K562 (cell line): Measurements from ENCODE around the gene AFAP1. TPM values are rescaled to one million over a fixed set of nuclear protein-coding genes. Genes with fewer than 3 reads are reported as not detected.

Experiments used
- ATAC-seq: fragments of 200-7000 bp; cut with Tn5 transposase; 3 replicates; pipeline ENCODE4 v1.9.1; 2020; ENCODE audit warnings: moderate library complexity
- BruUV-seq: library from RNA; stranded (reverse); fragments of 400-500 nt; replicated peaks from 2 replicates; lab custom pipeline; 2021; lab: Mats Ljungman, UMichigan
- CTCF ChIA-PET: fragments of 300-600 bp; formaldehyde crosslinking; extraction: SDS; loops from one replicate; lab custom pipeline; 2021; ENCODE audit warnings: low intra/inter-chr PET ratio; lab: Yijun Ruan, JAX
- POLR2A ChIA-PET: fragments of 300-600, 350-650 bp; sonication (Branson Sonifier 250); formaldehyde crosslinking; extraction: SDS; loops from one replicate; lab custom pipeline; 2021; ENCODE audit warnings: antibody characterized with exemption, inconsistent platforms; lab: Yijun Ruan, JAX
- DNase-seq, 4 experiments: peaks; one replicate each; pipeline versions ENCODE4 v3.0.0 to v3.0.0-alpha.2; 2011 to 2018; ENCODE audit warnings: low spot score in 3 of 4, mixed read lengths in 3 of 4; ENCODE audit errors: extremely low read depth in 1 of 4
- FAIRE-seq: peaks from 2 replicates; lab custom pipeline; 2011; peaks lifted over from hg19 to GRCh38; lab: Jason Lieb, UNC
- H2AFZ ChIP-seq: 2 replicates; pipeline ENCODE4 v1.6.0; 2011; ENCODE audit warnings: low read depth, low read length, control low read depth, inconsistent platforms
- H3K27ac ChIP-seq: fragments of 200-600 bp; 3 replicates; pipeline ENCODE4 v1.8.0; 2011; ENCODE audit warnings: low read depth, mild to moderate bottlenecking, control low read depth, inconsistent platforms, low read length, moderate library complexity, mixed read lengths; ENCODE audit errors: extremely low read depth
- H3K27me3 ChIP-seq, 2 experiments: fragments of 300-600 bp in 1 of 2; 2 replicates in 1 of 2; 3 replicates in 1 of 2; pipeline versions ENCODE4 v1.6.0 to v1.8.0; 2011; ENCODE audit warnings: inconsistent platforms in 2 of 2, low read length in 2 of 2, mild to moderate bottlenecking in 1 of 2, mixed read lengths in 1 of 2, moderate library complexity in 1 of 2; ENCODE audit not compliant: control insufficient read depth in 2 of 2, insufficient read depth in 2 of 2
- H3K36me3 ChIP-seq: fragments of 300-600 bp; 3 replicates; pipeline ENCODE4 v1.8.0; 2011; ENCODE audit warnings: mild to moderate bottlenecking, low read length, inconsistent platforms; ENCODE audit not compliant: control insufficient read depth, insufficient read depth
- H3K4me1 ChIP-seq, 2 experiments: fragments of 200-600 bp in 1 of 2; replicated peaks in 1 of 2; 2 replicates in 1 of 2; 3 replicates in 1 of 2; pipeline versions ENCODE4 v1.5.1 to v1.8.0; 2011; ENCODE audit warnings: inconsistent platforms in 2 of 2, low read length in 2 of 2, mild to moderate bottlenecking in 1 of 2, mixed read lengths in 1 of 2, moderate library complexity in 1 of 2; ENCODE audit not compliant: control insufficient read depth in 2 of 2, insufficient read depth in 2 of 2
- H3K4me2 ChIP-seq: 2 replicates; pipeline ENCODE4 v1.6.1; 2011; ENCODE audit warnings: low read length, control low read depth, inconsistent platforms, mixed read lengths; ENCODE audit not compliant: insufficient read depth
- H3K4me3 ChIP-seq: fragments of 200-600 bp; sonication (generic), shearing (Covaris generic); 2 replicates; pipeline ENCODE4 v1.5.1; 2016; ENCODE audit warnings: control low read depth, inconsistent platforms
- H3K79me2 ChIP-seq: fragments of 200-600 bp; 3 replicates; pipeline ENCODE4 v1.8.0; 2011; ENCODE audit warnings: low read length, inconsistent platforms; ENCODE audit not compliant: control insufficient read depth, insufficient read depth
- H3K9ac ChIP-seq, 2 experiments: 2 replicates each; pipeline versions ENCODE4 v1.6.0 to v1.6.1; 2011; ENCODE audit warnings: low read depth in 2 of 2, low read length in 2 of 2, control low read depth in 1 of 2, inconsistent platforms in 1 of 2, mild to moderate bottlenecking in 1 of 2, mixed read lengths in 1 of 2; ENCODE audit not compliant: insufficient read depth in 1 of 2
- H3K9me1 ChIP-seq: one replicate; pipeline ENCODE4 v1.6.0; 2011; ENCODE audit warnings: inconsistent platforms, mild to moderate bottlenecking, low read length, moderate library complexity; ENCODE audit not compliant: control insufficient read depth, insufficient read depth
- H3K9me3 ChIP-seq: replicated peaks from 2 replicates; pipeline ENCODE4 v1.5.1; 2011; ENCODE audit warnings: low read depth, low read length, inconsistent platforms; ENCODE audit not compliant: control insufficient read depth, insufficient read depth
- H4K20me1 ChIP-seq: replicated peaks from 2 replicates; pipeline ENCODE4 v1.6.1; 2011; ENCODE audit warnings: low read length, inconsistent platforms, mixed read lengths; ENCODE audit not compliant: control insufficient read depth, insufficient read depth
- HMG20B ChIP-seq: fragments of 250-450 bp; sonication (Bioruptor Pico); IDR thresholded peaks from 2 replicates; pipeline ENCODE4 v1.5.0; 2021; ENCODE audit warnings: mild to moderate bottlenecking
- HNRNPH1 ChIP-seq: fragments of 200-400 bp; formaldehyde crosslinking; optimal IDR thresholded peaks from 2 replicates; pipeline ENCODE3; 2017; ENCODE audit warnings: low read depth, mild to moderate bottlenecking, low read length, moderate library complexity
- SAP30 ChIP-seq: fragments of 200-600 bp; sonication (generic); IDR thresholded peaks from 2 replicates; pipeline ENCODE4 v1.6.1; 2012; ENCODE audit warnings: borderline replicate concordance, low read depth, mild to moderate bottlenecking, moderate library complexity, low read length, control low read depth, inconsistent platforms; ENCODE audit not compliant: insufficient read depth, poor library complexity, severe bottlenecking
- ZKSCAN8 ChIP-seq: fragments of 200-800 bp; sonication (Bioruptor generic); IDR thresholded peaks from 2 replicates; pipeline ENCODE4 v1.6.1; 2016; ENCODE audit warnings: missing genetic modification characterization, missing compliant biosample characterization
- ZNF23 ChIP-seq: fragments of 250-450 bp; sonication (Bioruptor Pico); IDR thresholded peaks from 2 replicates; pipeline ENCODE4 v1.4.0; 2020; ENCODE audit warnings: mild to moderate bottlenecking
- WGBS: fragments of 100-300 bp; shearing (Covaris generic); methylation state at CpG from one replicate; pipeline ENCODE4 v1.1.6; 2016; ENCODE audit warnings: low coverage, mixed read lengths; ENCODE audit not compliant: insufficient coverage; ENCODE audit errors: missing lambda C conversion rate; 5-methylcytosine and 5-hydroxymethylcytosine counted together
- in situ Hi-C: fragments of 300-500 bp; cut with MboI; formaldehyde crosslinking; loops from 4 replicates; pipeline ENCODE4 v1.15.0; 2018; ENCODE audit warnings: inconsistent platforms, mixed read lengths
- intact Hi-C: fragments of 100-400 bp; cut with micrococcal nuclease; formaldehyde crosslinking; loops from 2 replicates; pipeline ENCODE4 v1.14.2; 2022
- polyA plus RNA-seq, 8 experiments: library from polyadenylated mRNA; depleted of rRNA in 4 of 8; stranded (reverse) in 5 of 8; unstranded in 3 of 8; fragments of >200 nt; fragmentation: Nextera tagmentation in 2 of 8; fragmentation: Illumina TruSeq in 1 of 8; extraction: Ambion mirVana in 2 of 8; extraction: Trizol in 1 of 8; gene quantifications; 2 replicates each; pipeline versions ENCODE4 v1.2.1 to v1.2.3, GENCODE V29; 2011 to 2014; ENCODE audit warnings: inconsistent platforms in 1 of 8, missing spikeins in 1 of 8
- total RNA-seq, 7 experiments: library from RNA; depleted of rRNA in 6 of 7; stranded (reverse); fragments of >200 nt in 6 of 7; fragmentation: Illumina TruSeq in 2 of 7; extraction: Trizol in 2 of 7; gene quantifications; 2 replicates each; pipeline versions ENCODE4 v1.2.1 to v1.2.3, GENCODE V29; 2011 to 2021; ENCODE audit warnings: low replicate concordance in 1 of 7
- TF ChIP-seq, protein P1 (sequence below): IDR thresholded peaks from 2 replicates; pipeline ENCODE4 v1.6.1; 2014; ENCODE audit warnings: antibody characterized with exemption
- TF ChIP-seq, protein P2 (sequence below): fragments of 250-450 bp; sonication (Bioruptor Pico); IDR thresholded peaks from 2 replicates; pipeline ENCODE4 v1.5.0; 2021; ENCODE audit warnings: mild to moderate bottlenecking, borderline replicate concordance
- TF ChIP-seq, protein P3 (sequence below): fragments of 250-450 bp; sonication (Bioruptor Pico); IDR thresholded peaks from 2 replicates; pipeline ENCODE4 v1.5.0; 2022; ENCODE audit warnings: mild to moderate bottlenecking
- TF ChIP-seq, protein P4 (sequence below), 2 experiments: IDR thresholded peaks in 1 of 2; conservative IDR thresholded peaks in 1 of 2; 2 replicates each; pipeline ENCODE4 v1.6.1; 2016; ENCODE audit warnings: low read depth in 2 of 2, mild to moderate bottlenecking in 1 of 2, missing compliant biosample characterization in 1 of 2, missing genetic modification characterization in 1 of 2, moderate library complexity in 1 of 2

Gene AFAP1
- total and polyA plus RNA-seq, 9 of the 15 experiments (the other 6 are each of a cell fraction or from before 2014, with no cell fraction given), result 0.07 to 0.42 (median 0.12) TPM; not detected in 1

DNA sequence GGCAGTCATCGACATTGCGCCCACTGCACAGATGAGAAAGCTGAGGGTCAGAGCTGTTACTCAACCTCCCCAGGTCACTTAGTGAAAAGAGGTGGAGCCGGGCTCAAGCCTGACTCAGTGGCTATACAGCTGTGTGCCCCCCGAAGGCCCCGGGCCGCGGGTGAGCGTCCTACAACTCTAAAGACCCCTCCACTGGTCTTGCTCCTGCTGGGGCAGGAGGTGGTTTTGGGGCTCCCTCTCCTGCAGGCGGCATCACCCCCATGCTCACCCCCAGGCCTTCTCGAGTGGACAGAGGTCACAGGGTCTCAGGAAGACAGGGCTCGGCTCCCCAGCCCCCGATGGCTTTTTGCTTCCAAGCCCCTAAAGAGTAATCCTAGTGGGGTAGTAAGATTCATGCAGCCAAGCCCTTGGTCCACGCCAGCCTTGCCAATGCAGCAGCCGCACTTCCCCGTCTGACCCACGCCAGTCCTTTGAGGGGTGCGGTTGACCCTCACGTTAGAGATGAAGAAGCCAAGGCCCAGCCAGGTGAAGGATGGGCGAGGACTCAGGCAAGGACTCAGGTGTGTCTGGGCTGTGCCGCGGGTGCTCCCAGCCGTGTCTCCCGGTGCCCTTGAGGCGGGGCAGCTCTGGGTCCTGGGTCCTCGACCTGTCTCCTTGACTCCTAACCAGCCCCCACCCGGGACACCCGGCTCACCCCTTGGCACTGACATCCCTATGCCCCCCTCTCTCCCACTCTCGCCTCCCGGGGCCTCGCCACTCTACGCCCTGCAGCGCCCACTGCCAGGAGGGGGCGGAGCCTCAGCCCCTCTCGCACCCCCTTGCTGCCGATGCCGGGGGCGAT lies 200.4 kb downstream of the AFAP1 start:
- Histone ChIP-seq H3K9ac (no peak overlapping the region; a peak in 1 of 4 replicates), H3K27ac (no peak overlapping the region), H3K27me3 (peaks cover 14 to 67% of the 10 kb centered on the region in 2 experiments; a peak in 3 of 5 replicates), H3K4me3 (no peak overlapping the region), H2AFZ (no peak overlapping the region), H3K79me2 (no peaks in the 10 kb centered on the region), H3K36me3 (no peaks in the 10 kb centered on the region), H3K4me1 (peaks cover 0 to 12% of the 10 kb centered on the region in 2 experiments; a peak in 1 of 5 replicates), H3K9me1 (no peaks in the 10 kb centered on the region)
- no TSS peak for BruUV-seq
- intact Hi-C loops (no loop called here), in situ Hi-C loops (no loop called here)
- DNase-seq (no peak), FAIRE-seq (no peak), ATAC-seq (no peak)
- POLR2A ChIA-PET, result no interaction called here
- 14% methylated on average over 29 of the region's 37 CpGs for WGBS
- TF ChIP-seq, protein P1, sequence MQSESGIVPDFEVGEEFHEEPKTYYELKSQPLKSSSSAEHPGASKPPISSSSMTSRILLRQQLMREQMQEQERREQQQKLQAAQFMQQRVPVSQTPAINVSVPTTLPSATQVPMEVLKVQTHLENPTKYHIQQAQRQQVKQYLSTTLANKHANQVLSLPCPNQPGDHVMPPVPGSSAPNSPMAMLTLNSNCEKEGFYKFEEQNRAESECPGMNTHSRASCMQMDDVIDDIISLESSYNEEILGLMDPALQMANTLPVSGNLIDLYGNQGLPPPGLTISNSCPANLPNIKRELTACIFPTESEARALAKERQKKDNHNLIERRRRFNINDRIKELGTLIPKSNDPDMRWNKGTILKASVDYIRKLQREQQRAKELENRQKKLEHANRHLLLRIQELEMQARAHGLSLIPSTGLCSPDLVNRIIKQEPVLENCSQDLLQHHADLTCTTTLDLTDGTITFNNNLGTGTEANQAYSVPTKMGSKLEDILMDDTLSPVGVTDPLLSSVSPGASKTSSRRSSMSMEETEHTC, result no peak
- TF ChIP-seq SAP30 (no peak), ZNF23 (no peak), ZKSCAN8 (no peak), HMG20B (CRISPR knock-in tag) (no peak), HNRNPH1 (no peak)
- TF ChIP-seq, protein P2, sequence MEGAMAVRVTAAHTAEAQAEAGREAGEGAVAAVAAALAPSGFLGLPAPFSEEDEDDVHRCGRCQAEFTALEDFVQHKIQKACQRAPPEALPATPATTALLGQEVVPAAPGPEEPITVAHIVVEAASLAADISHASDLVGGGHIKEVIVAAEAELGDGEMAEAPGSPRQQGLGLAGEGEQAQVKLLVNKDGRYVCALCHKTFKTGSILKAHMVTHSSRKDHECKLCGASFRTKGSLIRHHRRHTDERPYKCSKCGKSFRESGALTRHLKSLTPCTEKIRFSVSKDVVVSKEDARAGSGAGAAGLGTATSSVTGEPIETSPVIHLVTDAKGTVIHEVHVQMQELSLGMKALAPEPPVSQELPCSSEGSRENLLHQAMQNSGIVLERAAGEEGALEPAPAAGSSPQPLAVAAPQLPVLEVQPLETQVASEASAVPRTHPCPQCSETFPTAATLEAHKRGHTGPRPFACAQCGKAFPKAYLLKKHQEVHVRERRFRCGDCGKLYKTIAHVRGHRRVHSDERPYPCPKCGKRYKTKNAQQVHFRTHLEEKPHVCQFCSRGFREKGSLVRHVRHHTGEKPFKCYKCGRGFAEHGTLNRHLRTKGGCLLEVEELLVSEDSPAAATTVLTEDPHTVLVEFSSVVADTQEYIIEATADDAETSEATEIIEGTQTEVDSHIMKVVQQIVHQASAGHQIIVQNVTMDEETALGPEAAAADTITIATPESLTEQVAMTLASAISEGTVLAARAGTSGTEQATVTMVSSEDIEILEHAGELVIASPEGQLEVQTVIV (CRISPR knock-in tag), result no peak
- TF ChIP-seq, protein P3, sequence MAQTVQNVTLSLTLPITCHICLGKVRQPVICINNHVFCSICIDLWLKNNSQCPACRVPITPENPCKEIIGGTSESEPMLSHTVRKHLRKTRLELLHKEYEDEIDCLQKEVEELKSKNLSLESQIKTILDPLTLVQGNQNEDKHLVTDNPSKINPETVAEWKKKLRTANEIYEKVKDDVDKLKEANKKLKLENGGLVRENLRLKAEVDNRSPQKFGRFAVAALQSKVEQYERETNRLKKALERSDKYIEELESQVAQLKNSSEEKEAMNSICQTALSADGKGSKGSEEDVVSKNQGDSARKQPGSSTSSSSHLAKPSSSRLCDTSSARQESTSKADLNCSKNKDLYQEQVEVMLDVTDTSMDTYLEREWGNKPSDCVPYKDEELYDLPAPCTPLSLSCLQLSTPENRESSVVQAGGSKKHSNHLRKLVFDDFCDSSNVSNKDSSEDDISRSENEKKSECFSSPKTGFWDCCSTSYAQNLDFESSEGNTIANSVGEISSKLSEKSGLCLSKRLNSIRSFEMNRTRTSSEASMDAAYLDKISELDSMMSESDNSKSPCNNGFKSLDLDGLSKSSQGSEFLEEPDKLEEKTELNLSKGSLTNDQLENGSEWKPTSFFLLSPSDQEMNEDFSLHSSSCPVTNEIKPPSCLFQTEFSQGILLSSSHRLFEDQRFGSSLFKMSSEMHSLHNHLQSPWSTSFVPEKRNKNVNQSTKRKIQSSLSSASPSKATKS (CRISPR knock-in tag), result no peak
- TF ChIP-seq, protein P4, sequence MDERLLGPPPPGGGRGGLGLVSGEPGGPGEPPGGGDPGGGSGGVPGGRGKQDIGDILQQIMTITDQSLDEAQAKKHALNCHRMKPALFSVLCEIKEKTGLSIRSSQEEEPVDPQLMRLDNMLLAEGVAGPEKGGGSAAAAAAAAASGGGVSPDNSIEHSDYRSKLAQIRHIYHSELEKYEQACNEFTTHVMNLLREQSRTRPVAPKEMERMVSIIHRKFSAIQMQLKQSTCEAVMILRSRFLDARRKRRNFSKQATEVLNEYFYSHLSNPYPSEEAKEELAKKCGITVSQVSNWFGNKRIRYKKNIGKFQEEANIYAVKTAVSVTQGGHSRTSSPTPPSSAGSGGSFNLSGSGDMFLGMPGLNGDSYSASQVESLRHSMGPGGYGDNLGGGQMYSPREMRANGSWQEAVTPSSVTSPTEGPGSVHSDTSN (CRISPR knock-in tag; IDR thresholded peaks at IDR 0.05; ENCODE audit: low read depth), result no peak
- TF ChIP-seq, protein P4 (tag; conservative IDR thresholded peaks at IDR 0.05; ENCODE audit: low read depth), result no peak
- TF ChIP-seq, all 486 proteins: peak for 0
- Histone ChIP-seq H3K9me3 (peaks cover 3% of the 10 kb centered on the region; the same call in 1 of the 2 replicates), H4K20me1 (no peaks in the 10 kb centered on the region), H3K4me2 (no peak overlapping the region)
- CTCF ChIA-PET, result no interaction called here
